SU-DHL-6 (cell line): ENCODE results near the gene RDH16.

ENCODE experiments used
- H2AFZ ChIP-seq: fragments of 200-600 bp; sonication (generic); 2 replicates; pipeline ENCODE4 v1.6.1; 2014; ENCODE audit warnings: low read depth, mild to moderate bottlenecking, moderate library complexity, mixed read lengths, antibody characterized with exemption, low read length; ENCODE audit not compliant: severe bottlenecking
- H3F3A ChIP-seq: fragments of 200-600 bp; shearing (Covaris generic); 2 replicates; pipeline ENCODE4 v1.6.0; 2016; ENCODE audit warnings: antibody characterized with exemption, mild to moderate bottlenecking; ENCODE audit not compliant: insufficient read depth
- H3K27ac ChIP-seq: fragments of 200-600 bp; sonication (generic); 2 replicates; pipeline ENCODE4 v1.5.1; 2016; ENCODE audit warnings: low read depth, mild to moderate bottlenecking, low read length, moderate library complexity, mixed read lengths
- H3K27me3 ChIP-seq: fragments of 200-600 bp; sonication (generic), shearing (Covaris generic); 2 replicates; pipeline ENCODE4 v1.6.0; 2014; ENCODE audit warnings: mild to moderate bottlenecking, low read length
- H3K36me3 ChIP-seq: fragments of 200-600 bp; sonication (generic); 2 replicates; pipeline ENCODE4 v1.6.1; 2014; ENCODE audit warnings: mild to moderate bottlenecking, low read length, mixed read lengths
- H3K4me2 ChIP-seq: fragments of 300-600, 200-600 bp; shearing (Covaris generic), sonication (generic); 2 replicates; pipeline ENCODE4 v1.6.0; 2014; ENCODE audit warnings: low read length, low read depth, mild to moderate bottlenecking; ENCODE audit not compliant: poor library complexity, severe bottlenecking
- H3K4me3 ChIP-seq: fragments of 200-600 bp; sonication (generic); 2 replicates; pipeline ENCODE4 v1.5.1; 2014; ENCODE audit warnings: antibody characterized with exemption, low read length, mild to moderate bottlenecking, mixed read lengths; ENCODE audit not compliant: insufficient read depth, poor library complexity, severe bottlenecking
- H3K79me2 ChIP-seq: fragments of 200-600 bp; sonication (generic); 2 replicates; pipeline ENCODE4 v1.6.1; 2014; ENCODE audit warnings: mild to moderate bottlenecking, low read length, moderate library complexity; ENCODE audit not compliant: insufficient read depth
- H3K9ac ChIP-seq: fragments of 200-600 bp; sonication (generic); 2 replicates; pipeline ENCODE4 v1.7.0; 2014; ENCODE audit warnings: mild to moderate bottlenecking, low read length
- H3K9me2 ChIP-seq: fragments of 200-600 bp; sonication (generic); replicated peaks from 2 replicates; pipeline ENCODE4 v1.6.1; 2014; ENCODE audit warnings: low read length; ENCODE audit not compliant: insufficient read depth
- H3K9me3 ChIP-seq: fragments of 200-600 bp; sonication (generic); 2 replicates; pipeline ENCODE4 v1.6.1; 2014; ENCODE audit warnings: low read length, mixed read lengths; ENCODE audit not compliant: insufficient read depth
- H4K20me1 ChIP-seq: fragments of 200-600 bp; sonication (generic); 2 replicates; pipeline ENCODE4 v1.6.1; 2014; ENCODE audit warnings: low read depth, mild to moderate bottlenecking, antibody characterized with exemption, low read length, moderate library complexity, mixed read lengths
- EZH2phosphoT487 ChIP-seq: fragments of 200-600 bp; sonication (generic), shearing (Covaris generic); conservative IDR thresholded peaks from 2 replicates; pipeline ENCODE4 v1.6.1; 2018; ENCODE audit warnings: mild to moderate bottlenecking, antibody characterized with exemption, low read length, moderate library complexity, mixed read lengths
- TF ChIP-seq, protein P1 (sequence below): fragments of 200-600 bp; sonication (generic); IDR thresholded peaks from one replicate; pipeline ENCODE4 v1.5.1; 2017; ENCODE audit warnings: antibody characterized with exemption, mild to moderate bottlenecking, low read length, moderate library complexity; ENCODE audit not compliant: insufficient read depth, poor library complexity, severe bottlenecking

The RDH16 gene

DNA sequence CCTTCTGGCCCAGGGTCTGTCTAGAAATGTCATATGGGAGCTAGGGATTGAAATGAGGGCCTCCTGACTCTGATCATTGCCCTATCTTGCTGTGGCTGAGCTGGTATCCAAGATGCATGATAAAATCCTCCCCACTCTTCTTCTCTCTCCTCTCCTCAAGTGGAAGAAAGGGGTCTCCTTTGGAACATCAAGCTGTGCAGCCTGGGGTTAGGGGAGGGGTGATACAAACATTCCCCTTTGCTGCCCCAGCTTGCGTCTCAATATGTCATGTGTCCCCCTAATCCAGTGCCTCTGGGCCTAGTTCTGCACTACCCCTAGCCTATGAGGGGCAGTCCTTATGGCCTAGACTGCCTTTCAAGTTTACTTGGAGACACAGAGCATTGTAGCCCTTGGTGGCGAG lies 8.5 kb downstream of the RDH16 start:
- Histone ChIP-seq H3F3A (no peaks in the 10 kb centered on the region), H3K36me3 (no peaks in the 10 kb centered on the region), H3K27ac (no peak overlapping the region), H4K20me1 (no peaks in the 10 kb centered on the region), H3K9ac (no peak overlapping the region), H3K79me2 (no peaks in the 10 kb centered on the region), H3K9me2 (no peaks in the 10 kb centered on the region), H3K4me3 (no peak overlapping the region), H3K4me2 (no peak overlapping the region), H3K9me3 (no peaks in the 10 kb centered on the region), H2AFZ (no peak overlapping the region), H3K27me3 (no peaks in the 10 kb centered on the region)
- TF ChIP-seq EZH2phosphoT487, result no peak
- TF ChIP-seq, protein P1, sequence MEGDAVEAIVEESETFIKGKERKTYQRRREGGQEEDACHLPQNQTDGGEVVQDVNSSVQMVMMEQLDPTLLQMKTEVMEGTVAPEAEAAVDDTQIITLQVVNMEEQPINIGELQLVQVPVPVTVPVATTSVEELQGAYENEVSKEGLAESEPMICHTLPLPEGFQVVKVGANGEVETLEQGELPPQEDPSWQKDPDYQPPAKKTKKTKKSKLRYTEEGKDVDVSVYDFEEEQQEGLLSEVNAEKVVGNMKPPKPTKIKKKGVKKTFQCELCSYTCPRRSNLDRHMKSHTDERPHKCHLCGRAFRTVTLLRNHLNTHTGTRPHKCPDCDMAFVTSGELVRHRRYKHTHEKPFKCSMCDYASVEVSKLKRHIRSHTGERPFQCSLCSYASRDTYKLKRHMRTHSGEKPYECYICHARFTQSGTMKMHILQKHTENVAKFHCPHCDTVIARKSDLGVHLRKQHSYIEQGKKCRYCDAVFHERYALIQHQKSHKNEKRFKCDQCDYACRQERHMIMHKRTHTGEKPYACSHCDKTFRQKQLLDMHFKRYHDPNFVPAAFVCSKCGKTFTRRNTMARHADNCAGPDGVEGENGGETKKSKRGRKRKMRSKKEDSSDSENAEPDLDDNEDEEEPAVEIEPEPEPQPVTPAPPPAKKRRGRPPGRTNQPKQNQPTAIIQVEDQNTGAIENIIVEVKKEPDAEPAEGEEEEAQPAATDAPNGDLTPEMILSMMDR, result no peak

DNA sequence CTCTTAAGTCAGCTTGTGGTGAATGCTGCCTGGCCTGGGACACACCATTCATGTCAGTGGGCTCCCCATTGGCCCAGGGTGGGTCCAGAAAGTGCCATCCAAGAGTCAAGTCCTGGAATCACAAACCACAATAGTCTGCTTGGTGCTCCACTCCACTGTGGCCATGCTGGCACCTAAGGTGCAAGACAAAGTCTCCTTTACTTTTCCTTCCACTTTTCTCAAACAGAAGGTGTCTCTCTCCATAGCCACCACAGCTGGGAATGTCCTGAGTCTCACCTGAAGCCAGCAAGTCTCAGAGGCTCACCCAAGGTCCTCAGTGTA lies 9.0 kb downstream of the RDH16 start:
- Histone ChIP-seq H3K9me3 (no peaks in the 10 kb centered on the region), H3K36me3 (no peaks in the 10 kb centered on the region), H3K4me2 (no peak overlapping the region), H3K4me3 (no peak overlapping the region), H3F3A (no peaks in the 10 kb centered on the region), H3K79me2 (no peaks in the 10 kb centered on the region), H3K27ac (no peak overlapping the region), H3K9ac (no peak overlapping the region), H2AFZ (no peak overlapping the region), H4K20me1 (no peaks in the 10 kb centered on the region), H3K9me2 (no peaks in the 10 kb centered on the region), H3K27me3 (no peaks in the 10 kb centered on the region)
- TF ChIP-seq, protein P1, result no peak
- no peak for TF ChIP-seq EZH2phosphoT487

DNA sequence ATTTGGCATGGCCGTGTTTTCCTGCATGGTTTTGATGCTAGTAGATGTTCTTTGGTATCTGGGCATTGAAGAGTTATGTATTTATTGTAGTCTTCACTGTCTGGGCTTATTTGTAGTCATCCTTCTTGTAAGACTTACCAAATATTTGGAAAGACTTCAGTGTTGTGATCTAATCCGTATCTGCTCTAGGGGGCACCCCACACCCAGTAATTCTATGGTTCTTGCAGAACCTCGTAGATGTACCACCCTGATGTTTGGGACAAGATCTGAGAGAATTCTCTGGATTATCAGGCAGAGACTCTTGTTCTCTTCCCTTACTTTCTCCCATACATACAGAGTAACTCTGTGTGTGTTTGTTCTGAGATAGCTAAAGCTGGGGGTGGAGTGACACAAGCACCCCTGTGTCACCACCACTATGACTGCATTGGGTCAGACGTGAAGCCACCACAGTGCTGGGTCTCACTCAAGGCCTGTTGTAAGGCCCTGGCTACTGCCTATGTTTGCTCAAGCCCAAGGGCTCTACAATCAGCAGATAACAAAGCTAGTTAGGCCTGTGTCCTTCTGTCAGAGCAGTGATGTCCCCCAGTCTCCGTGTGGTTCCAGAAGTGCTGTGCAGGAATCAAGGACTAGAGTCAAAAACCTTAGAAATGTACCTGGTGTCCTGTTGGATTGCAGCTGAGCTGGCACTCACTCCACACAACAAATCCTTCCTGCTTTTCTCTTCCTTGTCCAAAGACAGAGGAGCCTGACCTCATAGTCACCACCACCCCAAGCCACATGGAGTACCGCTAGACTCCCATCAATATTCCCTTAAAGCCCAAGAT lies 9.6 kb downstream of the RDH16 start:
- H3K9ac ChIP-seq, result no peak overlapping the region
- no peaks in the 10 kb centered on the region for H3K9me2 ChIP-seq
- H3K27me3 ChIP-seq, result no peaks in the 10 kb centered on the region
- H2AFZ ChIP-seq, result no peak overlapping the region
- no peaks in the 10 kb centered on the region for H4K20me1 ChIP-seq
- TF ChIP-seq, protein P1, result no peak
- no peak for TF ChIP-seq EZH2phosphoT487
- H3F3A ChIP-seq, result no peaks in the 10 kb centered on the region
- no peaks in the 10 kb centered on the region for H3K79me2 ChIP-seq
- no peaks in the 10 kb centered on the region for H3K9me3 ChIP-seq
- no peak overlapping the region for H3K4me2 ChIP-seq
- H3K4me3 ChIP-seq, result no peak overlapping the region
- H3K27ac ChIP-seq, result no peak overlapping the region
- no peaks in the 10 kb centered on the region for H3K36me3 ChIP-seq
